Epidermal melanocyte (primary cell): ENCODE data around the gene CACNA1G.
A peak's percentile ranks its signal among the peaks of the same experiment; 100 is the strongest.

Source experiments
- DNase-seq: peaks from one replicate; pipeline ENCODE4 v3.0.0; 2011; ENCODE audit warnings: low spot score; ENCODE audit not compliant: insufficient read length

Gene CACNA1G

GRCh38 chr17:50547035-50547735, 13.3 kb upstream of the CACNA1G start, which contains the start of gene SPATA20:
SPATA20 (plus strand) TSS chr17:50547174; CDS start chr17:50547209, 35 bp downstream.
- peak; percentile 84 for DNase-seq

DNA sequence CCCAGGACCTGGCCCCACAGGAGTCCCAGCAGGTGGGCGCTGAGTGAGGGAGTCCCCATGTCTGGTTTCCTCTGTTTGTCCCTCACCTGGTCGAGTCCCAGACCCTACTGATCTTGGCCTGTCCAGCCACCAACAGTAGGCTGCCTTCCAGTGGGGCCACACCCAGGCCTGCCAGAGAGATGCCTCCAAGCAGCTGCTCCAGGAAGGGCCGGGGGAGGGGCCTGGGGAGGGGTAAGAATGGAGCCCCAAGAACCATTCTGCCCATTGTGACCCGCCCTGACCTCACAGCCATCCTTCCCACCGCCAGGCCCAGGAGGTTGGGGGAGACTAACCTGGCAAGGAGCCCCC, 12.8 kb upstream of the CACNA1G start:
- DNase-seq: no peak

DNA sequence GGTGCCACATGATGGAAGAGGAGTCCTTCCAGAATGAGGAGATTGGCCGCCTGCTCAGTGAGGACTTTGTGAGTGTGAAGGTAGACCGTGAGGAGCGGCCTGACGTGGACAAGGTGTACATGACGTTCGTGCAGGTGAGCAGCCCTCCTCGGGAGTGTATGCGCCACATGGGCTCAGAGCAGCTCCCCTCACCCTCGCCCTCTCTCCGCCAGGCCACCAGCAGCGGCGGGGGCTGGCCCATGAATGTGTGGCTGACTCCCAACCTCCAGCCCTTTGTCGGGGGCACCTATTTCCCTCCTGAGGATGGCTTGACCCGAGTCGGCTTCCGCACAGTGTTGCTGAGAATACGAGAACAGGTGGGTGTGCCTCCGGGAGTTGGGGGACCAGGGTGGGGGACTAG, 11.7 kb upstream of the CACNA1G start:
- no peak for DNase-seq

DNA sequence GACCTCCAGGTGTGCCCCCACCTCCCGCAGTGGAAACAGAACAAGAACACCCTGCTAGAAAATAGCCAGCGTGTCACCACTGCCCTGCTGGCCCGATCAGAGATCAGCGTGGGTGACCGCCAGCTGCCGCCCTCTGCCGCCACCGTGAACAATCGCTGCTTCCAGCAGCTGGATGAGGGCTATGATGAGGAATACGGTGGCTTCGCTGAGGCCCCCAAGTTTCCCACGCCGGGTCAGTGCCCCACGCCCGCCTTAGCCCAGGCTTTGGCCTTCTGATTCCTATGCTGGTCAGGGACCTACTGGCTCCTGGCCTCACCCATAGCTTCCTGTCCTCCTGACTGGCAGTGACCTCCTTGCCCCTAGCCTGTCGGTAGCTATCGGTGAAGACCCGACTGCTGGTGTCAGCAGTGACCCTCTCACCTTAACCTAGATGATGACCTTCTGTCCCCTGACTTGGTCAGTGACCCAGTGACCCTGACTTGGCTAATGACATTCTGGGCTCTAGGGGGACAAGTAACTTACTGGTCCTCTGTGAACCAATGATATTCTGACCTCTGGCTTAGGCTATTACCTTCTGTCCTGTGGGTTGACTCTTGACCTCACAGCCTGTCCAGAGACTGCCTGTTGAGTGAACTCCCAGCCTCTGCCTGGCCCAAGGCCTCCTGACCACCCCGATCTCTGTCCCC, 11.1 kb upstream of the CACNA1G start:
- DNase-seq: no peak

DNA sequence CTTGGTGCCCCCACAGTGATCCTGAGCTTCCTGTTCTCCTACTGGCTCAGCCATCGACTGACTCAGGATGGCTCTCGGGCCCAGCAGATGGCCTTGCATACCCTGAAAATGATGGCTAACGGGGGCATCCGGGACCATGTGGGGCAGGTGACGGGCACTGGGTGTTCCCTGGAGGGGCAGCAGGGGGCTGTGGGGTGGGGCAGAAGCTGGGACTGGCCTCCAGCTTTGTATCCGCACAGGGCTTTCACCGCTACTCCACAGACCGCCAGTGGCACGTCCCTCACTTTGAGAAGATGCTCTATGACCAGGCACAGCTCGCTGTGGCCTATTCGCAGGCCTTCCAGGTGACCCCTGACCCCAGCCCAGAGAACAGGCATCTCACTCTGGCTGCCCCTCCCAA, 10.5 kb upstream of the CACNA1G start:
- DNase-seq: no peak

DNA sequence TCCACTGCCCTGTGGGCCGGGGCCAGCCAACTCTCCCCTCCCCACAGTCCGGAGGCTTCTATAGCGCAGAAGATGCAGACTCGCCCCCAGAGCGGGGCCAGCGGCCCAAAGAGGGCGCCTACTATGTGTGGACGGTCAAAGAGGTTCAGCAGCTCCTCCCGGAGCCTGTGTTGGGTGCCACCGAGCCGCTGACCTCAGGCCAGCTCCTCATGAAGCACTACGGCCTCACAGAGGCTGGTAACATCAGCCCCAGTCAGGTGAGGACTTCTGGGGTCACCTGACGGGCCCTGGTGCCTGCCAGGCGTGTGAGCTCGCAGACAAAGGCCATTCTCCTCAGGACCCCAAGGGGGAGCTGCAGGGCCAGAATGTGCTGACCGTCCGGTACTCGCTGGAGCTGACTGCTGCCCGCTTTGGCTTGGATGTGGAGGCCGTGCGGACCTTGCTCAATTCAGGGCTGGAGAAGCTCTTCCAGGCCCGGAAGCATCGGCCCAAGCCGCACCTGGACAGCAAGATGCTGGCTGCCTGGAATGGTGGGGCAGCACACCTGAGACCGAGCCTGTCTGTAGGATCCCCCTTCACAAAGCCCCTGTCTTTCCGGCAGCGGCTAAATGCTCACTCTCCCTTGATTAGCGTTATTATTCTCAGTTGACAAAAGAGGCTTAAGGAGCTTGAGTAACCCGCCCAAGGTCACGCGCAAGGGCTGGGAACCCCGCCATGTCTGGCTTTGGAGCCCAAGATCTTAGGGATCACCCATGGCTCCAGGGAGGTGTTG, 9.7 kb upstream of the CACNA1G start:
- no peak for DNase-seq

DNA sequence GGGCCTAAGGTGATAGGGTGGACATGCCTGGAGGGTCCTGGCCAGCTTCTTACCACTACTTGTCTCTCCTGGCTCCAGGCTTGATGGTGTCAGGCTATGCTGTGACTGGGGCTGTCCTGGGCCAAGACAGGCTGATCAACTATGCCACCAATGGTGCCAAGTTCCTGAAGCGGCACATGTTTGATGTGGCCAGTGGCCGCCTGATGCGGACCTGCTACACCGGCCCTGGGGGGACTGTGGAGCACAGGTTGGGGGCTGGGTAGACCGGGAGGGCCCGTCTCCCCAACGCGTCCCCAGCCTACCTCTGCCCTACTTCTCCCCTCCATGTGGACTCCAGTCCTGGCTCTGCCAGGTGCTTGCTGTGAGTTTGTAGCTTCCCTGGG, 9.1 kb upstream of the CACNA1G start:
- DNase-seq: no peak

DNA sequence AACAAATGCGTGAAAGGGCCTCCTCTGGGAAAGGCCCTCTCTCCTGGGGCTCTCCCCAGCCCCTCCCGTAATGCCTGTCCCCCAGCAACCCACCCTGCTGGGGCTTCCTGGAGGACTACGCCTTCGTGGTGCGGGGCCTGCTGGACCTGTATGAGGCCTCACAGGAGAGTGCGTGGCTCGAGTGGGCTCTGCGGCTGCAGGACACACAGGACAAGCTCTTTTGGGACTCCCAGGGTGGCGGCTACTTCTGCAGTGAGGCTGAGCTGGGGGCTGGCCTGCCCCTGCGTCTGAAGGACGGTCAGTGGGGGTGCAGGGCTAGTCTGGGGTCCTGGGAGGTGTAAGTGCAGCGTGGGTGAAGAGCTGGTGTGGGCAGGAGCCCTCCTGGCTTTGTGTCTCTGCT, 8.6 kb upstream of the CACNA1G start:
- DNase-seq: no peak

GRCh38 chr17:50554201-50554600, 6.3 kb upstream of the CACNA1G start:
- DNase-seq: no peak

GRCh38 chr17:50556803-50557202, 3.7 kb upstream of the CACNA1G start:
- DNase-seq: no peak

DNA sequence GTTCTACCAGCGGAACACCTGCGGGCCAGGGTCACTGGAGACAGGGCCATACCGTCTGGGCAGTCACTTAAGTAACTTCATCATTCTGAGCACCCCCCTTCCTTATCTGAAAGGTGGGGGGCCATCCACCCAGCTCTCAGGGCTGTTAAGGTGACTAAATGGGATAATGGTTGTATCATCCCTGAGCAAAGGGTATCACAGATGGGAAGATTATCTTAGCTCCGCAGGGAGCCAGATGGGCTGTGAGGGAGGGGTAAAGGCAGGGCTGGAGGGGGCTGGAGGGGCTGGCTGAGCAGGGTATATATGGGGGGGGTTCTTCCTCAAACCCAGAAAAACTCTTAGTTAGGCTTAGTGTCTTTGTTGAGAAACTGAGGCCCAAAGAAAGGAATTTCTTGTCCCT, 2.9 kb upstream of the CACNA1G start:
- DNase-seq: no peak

GRCh38 chr17:50558091-50558490, 2.4 kb upstream of the CACNA1G start:
- DNase-seq: no peak

GRCh38 chr17:50558581-50558940, 2.0 kb upstream of the CACNA1G start:
- no peak for DNase-seq

DNA sequence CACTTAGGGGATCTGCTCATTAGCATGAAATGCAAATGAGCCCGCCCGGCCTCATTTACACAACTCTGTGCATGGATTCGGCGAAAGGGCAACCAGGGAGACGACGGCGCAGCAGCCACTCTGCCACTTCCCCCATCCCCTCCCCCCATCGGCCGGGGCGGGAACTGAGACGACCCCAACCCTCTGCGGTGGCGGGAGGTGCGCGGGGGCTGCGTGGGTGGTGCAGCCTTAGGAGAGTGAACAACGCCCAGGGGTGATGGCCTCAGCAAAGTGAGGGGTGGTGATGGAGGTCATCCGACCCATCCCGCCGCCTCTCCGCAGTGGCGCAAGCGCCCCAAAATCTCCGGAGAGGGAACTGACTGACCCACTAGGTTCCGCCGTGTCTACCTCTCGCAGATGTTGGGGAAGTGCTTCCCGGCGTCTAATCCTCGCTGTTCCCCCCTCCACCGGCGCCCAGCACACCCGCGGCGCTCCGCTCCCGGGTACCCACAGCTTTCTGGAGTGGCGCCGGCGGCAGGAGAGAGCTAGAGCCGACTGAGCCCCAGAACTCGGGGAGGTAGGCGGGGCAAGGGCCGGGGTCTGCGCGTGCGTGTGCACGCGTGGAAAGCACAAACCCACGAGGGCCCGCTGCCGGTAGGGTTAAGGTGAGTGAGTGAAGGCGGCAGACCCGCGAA, 1.4 kb upstream of the CACNA1G start:
- DNase-seq: no peak

DNA sequence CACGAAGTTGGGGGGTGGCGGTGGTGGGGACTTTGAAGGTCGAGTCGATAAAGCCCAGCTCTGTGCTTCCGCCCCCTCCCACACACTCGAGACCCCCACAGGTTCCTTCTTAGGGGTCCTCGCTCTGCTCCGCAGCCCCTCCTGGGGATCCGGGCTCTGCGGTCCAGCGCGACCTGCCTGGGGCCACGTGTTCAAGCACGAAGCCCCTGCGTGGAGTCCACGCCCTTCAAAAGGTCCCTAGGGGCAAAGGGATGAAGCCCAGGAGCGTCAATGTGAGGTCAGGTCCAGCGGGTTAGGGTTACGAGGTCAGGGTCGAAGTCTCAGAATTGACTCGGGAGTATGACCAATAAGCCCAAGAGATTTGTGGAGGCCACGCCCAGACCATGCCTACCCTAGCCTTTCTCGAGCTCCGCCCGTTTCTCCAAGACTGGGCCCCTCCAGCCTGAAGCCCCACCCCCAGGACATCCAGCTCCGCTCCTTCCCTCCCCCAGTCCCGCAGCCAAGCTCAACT, 786 bp upstream of the CACNA1G start:
- DNase-seq: peak; percentile 66

- no peak for DNase-seq
Measured at GRCh38 chr17:50560931-50561745, 623 bp downstream of the CACNA1G start.

DNA sequence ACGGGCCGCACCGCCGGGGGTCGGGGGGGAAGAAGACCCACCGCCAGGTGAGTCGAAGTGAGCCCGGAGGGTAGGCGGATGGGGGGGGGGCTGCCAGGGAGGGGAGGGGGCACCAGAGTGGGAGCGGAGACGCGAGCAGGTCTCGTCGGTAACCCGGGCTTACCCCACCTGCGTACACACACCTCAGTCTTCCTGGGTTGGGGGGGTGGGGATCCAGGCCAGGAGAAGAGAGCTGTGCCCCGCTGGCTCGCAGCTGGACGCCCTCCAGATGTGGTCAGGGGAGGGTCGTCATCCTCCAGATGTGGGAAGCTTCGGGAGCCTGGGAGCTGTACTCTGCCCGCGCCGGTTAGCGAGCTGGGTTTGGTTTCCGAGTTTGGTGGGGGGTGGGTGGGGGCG, 1.2 kb downstream of the CACNA1G start:
- DNase-seq: no peak

- no peak for DNase-seq
Measured at GRCh38 chr17:50562242-50563091, 2.0 kb downstream of the CACNA1G start.

DNA sequence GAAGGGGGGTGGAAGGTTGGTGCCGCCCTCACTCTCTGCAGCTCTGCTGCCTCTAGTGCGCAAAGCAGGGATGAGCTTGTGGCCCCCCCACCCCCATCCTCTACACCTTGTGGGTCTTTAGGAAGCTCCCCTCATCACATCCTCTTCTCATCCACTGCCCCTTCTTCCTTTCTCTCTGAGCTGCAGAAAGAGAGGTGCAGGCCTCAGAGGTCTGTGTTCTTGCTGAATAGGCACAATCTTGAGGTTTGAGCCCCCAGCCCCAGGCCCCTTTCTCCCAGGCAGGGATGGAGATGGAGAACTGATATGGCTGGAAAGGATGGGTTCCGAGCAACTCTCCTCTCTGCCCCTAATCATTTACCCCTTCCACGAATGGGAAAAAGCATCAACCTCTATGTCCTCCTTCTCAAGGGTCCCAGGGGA, 2.6 kb downstream of the CACNA1G start:
- no peak for DNase-seq

- DNase-seq: peak; percentile 59
Measured at GRCh38 chr17:50564916-50565315, 4.4 kb downstream of the CACNA1G start.
